Activated CD8-positive, alpha-beta memory T cell treated with anti-CD3 and anti-CD28 coated beads, Interleukin-2, amount 50 U/mL, for 4 hours (primary cell): ENCODE results near the gene FSIP1.

Experiments
- DNase-seq: peaks from one replicate; pipeline ENCODE4 v3.0.0-alpha.2; 2020

FSIP1 gene

GRCh38 chr15:39752991-39753390 lies 29.6 kb downstream of the FSIP1 start:
- DNase-seq = no peak

DNA sequence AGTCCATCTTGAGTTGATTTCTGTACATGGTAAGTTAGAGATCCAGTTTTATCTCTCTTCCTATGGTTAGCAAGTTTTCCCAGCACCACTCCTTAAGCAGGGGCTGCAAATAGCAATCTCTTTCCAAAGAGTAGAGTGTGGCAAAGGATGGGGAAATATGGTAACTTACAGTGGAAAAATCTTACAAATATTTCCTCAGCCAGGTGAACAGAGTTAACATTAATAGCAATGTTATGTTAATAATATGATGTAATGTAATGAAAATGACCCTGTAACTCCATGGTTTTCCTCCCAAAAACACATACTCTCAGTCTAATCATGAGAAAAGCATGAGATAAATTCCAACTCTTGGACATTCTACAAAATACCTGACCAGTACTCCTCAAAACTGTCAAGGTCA lies 30.4 kb downstream of the FSIP1 start:
- no peak for DNase-seq

DNA sequence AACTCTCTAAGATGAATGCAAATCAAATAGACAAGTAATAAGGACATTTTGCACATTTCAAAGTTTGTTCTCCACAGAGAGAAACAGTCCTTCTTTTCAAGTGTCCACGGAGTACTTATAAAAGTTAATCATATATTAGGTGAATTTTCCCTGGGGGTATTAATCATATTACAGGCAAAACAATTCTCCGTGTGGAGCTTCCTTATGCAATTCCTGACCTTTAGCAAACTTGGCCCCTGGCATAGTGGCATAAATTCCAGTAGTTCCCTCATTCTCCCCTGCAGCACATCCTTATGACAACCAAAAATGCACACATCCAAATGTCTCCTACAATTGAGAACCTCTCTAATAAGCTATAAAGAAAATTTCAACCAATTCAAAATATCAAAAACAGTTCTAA lies 34.4 kb downstream of the FSIP1 start:
- no peak for DNase-seq

DNA sequence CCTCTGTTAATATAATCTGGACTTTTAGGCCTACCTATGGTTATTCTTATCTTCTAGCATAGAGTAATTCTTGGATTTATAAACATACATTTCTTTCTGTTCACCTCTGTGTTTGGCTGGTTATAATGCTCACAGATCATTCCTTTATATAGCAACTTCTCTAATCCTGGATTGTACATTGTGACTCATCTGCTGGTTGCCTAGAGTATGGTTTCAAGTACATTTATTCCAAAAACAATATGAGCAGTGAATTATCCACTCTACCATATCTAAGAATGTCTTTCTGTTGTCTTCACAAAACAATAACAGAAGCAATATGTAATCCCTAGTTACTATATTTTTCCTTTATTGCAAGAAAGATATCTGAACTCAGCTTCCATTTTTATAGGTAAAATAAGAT lies 35.3 kb downstream of the FSIP1 start:
- DNase-seq = no peak

DNA sequence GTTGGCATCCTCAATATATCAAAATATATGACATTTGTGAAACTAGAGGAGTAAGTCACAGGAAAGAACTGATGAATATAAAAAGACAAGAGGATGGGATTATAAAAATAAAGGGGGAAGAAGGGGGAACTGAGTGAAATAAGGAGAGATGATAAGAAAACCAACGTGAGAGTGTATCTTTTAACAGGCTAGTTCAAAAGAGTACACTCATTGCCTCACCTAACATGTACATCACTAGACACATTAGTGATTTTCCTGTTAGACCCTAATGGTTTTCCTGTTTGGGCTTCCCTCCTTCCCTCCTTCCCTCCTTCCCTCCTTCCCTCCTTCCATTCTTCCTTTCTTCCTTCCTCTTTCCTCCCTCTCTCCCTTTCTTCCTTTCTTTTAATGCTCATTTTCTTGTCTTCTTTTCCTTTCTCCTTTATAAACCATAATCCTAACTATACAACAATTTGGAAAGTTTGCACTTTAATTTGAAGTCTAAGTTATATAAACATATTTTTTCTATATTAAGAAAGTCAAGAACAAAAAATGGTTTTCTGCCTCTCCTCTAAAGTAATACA lies 35.8 kb downstream of the FSIP1 start:
- DNase-seq = no peak

- DNase-seq = no peak
These were observed 36.5 kb downstream of the FSIP1 start for GRCh38 chr15:39746176-39746575.

DNA sequence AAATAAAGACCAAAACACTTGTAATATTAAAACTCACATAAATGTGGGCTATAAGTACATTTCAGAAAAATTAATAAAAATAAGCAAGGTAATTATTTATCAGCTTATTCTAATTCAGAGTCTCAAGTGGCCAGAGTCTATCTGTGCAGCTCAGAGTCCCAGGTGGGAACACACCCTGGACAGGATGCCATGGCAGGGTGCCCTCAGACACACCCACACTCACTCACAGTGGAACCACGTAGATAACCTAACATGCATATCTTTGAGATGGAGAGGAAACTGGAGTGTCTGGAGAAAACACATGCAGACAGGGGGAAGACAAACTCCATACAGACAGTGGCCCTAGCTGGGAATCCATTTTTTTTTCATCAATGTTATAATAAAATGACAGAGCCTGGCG lies 37.2 kb downstream of the FSIP1 start:
- no peak for DNase-seq

DNA sequence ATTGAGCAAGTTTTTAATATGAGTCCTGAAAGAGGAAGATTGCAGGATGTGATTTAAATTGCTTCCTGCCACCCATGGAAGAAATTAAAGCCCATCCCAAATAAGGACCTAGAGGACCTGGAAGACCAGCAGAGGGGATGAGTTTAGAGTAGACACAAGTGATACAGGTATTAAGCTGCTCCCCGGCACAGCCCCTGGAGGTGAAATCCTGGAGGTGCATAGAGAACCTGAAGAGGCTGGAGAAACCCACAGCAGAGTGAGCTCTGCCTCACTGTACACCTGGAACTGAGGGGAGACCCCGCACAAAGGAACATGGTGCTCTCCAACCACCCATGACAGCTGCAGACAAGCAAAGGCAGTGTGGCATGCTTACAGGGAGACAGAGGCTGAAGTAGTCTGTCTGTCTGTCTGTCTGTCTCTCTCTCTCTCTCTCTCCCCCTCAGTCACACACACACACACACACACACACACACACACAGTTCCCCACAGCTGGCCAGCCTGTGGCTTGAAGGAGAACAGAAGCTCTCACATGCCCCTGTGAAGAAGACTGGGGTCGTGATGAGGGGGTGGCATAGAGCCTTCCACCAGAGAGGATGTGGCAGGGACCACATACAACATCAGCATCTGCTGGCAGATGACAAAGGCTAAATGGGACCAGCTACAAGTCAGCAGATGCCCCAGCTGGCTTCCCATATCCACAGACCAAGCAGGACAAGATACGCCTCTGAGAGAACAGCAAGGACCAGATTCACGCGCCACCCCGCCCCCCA lies 38.1 kb downstream of the FSIP1 start:
- DNase-seq = no peak

- no peak for DNase-seq
These were observed 39.0 kb downstream of the FSIP1 start for GRCh38 chr15:39743611-39744010.

DNA sequence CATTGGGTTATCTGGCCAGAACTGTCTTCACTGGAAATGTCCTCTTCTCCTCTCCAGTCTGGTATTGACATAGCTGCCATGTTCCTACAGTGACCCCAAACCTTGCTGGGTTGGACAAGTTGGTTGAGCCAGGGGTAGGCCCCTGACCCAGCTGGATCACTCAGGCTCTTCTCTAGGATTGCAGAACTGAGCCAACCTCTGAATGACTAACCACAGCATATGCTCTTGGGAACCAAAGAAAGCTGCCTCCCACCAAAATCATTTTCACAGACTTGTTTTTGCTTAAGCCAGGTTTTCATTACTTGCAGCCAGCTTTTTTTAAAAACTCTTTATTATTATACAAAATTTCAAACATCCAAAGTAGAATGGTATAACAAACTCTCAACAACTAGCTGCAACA lies 41.4 kb downstream of the FSIP1 start:
- no peak for DNase-seq

GRCh38 chr15:39738998-39739397 lies 43.6 kb downstream of the FSIP1 start:
- no peak for DNase-seq

GRCh38 chr15:39737196-39737550 lies 45.5 kb downstream of the FSIP1 start:
- no peak for DNase-seq

- no peak for DNase-seq
These were observed 46.0 kb downstream of the FSIP1 start for GRCh38 chr15:39736412-39737195.

- no peak for DNase-seq
These were observed 47.4 kb downstream of the FSIP1 start for GRCh38 chr15:39735120-39735717.

DNA sequence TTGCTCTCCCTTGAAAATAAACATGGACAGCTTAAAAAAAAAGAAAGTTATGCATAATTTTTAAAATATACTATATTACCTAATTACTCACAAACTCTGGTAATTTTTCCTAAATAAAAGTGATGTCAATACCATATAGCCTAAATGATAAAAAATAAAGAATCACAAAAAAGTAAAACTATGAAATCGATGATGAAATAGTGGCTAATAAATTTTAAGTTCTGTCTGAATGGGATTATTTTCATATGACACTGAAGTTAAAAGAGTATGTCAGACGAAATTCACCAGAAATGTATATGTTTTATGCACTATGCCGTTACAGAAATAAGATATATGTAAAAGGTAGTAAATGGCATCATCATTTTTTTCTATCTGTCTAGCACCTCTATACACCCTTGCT lies 51.4 kb downstream of the FSIP1 start:
- DNase-seq = no peak

- DNase-seq = no peak
These were observed 52.1 kb downstream of the FSIP1 start for GRCh38 chr15:39730552-39730951.

- DNase-seq = no peak
These were observed 53.1 kb downstream of the FSIP1 start for GRCh38 chr15:39729500-39729899.

GRCh38 chr15:39728845-39729244 lies 53.8 kb downstream of the FSIP1 start:
- DNase-seq = no peak

DNA sequence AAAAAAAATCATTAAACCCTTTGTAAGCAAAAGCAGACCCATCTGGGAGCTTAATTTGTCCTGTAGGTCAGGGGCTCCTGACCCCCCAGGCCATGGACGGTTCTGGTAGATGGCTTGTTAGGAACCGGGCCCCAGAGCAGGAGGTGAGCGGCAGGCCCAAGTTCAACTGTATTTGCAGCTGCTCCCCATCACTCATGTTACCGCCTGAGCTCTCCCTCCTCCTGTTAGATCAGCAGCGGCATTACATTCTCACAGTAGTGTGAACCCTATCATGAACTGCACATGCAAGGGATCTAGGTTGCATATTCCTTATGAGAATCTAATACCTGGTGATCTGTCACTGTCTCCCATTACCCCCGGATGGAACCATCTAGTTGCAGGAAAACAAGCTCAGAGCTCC lies 60.7 kb downstream of the FSIP1 start:
- no peak for DNase-seq

DNA sequence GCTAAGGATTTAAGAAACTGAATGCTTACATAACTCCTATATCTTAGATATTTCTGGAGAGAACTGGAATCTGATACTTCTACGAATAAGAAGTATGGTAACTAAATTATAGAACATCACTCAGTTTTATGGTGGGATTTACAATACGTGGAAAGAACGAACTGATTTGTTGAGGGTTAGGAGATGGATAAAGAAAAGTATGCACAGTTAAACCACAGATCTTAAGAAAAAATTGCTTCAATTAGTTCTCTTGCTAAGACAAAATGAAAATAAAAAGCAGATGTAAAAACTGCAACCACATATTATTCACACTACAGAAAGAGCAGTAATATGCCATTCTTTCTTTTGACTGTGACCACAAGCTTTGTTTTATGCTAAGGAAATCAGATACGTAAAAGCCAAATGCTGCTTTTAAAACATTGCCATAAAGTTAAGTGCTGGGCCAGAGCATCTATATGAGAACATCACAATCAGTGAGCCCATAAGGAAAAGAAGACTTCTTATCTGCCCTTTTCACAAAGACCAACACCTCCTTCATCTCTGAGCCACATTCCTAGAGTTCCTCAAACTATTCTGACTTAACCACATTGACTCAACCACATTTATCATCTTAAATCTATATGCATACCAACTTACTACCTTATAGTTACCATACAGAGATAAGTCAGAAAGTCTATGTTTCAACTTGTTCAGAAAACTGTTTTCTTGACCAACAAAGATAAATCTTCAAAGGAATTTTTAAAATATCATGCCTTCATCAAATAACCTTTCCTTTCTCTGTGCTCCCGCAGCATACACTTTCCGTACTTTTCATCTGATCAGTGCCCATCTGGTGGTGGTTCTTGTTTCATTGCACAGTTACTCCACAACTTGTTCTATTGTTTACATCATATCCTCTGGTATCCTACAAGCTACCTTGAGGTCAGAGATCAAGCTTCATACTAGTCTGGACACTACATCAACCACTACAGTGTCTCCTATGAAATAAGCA lies 61.7 kb downstream of the FSIP1 start:
- DNase-seq = no peak

DNA sequence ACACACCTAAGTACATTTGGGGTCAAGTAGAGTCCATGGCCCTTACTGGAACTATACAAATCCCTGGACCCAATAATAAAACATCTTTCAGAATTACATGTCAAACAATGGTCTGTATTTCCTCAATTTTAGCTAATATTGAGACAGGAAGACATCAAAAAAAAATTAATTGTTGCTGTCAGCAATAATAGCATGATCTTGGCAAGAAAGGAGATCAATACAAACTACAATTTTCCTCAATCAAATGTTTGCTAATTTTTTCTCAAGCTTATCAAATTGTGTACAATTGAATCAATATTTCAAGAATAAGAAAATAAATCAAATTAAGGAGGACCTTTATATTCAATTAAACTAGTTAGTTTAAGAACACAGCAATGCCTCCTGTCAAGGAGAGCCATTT lies 62.6 kb downstream of the FSIP1 start:
- DNase-seq = no peak

- DNase-seq = no peak
These were observed 63.5 kb downstream of the FSIP1 start for GRCh38 chr15:39719109-39719508.

DNA sequence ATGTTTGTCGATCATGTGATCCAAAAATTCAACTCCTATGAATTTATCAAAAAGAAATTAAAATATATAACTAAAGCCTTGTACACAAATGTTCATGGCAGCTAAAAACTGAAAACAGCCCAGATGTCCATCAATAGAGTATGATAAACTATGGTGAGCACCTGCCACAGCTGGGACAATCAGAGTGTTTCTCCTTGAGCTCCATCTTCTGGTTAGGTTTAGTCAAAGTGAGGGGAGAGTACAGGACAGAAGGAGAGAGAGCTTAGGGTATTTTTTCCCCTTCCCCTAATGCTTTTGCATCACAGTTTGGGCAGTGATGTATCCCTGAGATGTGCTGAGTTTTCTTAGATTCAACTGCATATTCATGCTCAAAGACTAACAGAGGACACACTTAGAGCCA lies 65.5 kb downstream of the FSIP1 start:
- no peak for DNase-seq
